HG02678 (cell line): Measurements from ENCODE around the gene PEX12.
"Not testable (repeated sequence)": the region's sequence is repeated elsewhere in the genome, so short reads cannot be mapped to it uniquely, and the experiment has no call there.

Source experiments
- ATAC-seq: cut with Tn5 transposase; IDR thresholded peaks from one replicate; pipeline ENCODE4 v1.9.1; 2021; ENCODE audit warnings: mild to moderate bottlenecking, moderate library complexity; ENCODE audit not compliant: unreplicated experiment

PEX12 gene

DNA sequence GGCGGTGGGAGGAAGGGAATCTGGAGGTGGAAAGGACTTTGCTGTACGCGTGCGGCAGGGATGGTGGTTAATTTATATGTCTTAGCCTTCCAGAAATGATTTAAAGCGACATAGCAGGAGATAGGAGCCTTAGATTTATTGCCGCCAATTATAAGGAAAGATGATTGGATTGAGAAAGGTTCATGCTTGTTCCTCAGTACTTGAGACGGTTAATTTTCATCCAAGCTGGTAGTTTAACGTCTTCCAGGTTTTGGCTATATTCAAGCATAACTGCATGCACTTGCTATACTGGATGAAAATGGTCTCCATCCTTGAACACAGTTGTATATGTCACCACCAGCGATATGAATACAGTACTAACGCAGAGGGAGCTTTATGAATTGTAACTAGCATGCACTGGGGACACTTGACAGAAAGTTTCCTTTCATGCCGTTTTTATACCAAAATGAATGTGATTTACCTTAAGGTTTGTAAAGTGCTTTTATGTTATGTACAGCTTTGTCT lies 610 bp upstream of the PEX12 start:
- ATAC-seq, result no peak

DNA sequence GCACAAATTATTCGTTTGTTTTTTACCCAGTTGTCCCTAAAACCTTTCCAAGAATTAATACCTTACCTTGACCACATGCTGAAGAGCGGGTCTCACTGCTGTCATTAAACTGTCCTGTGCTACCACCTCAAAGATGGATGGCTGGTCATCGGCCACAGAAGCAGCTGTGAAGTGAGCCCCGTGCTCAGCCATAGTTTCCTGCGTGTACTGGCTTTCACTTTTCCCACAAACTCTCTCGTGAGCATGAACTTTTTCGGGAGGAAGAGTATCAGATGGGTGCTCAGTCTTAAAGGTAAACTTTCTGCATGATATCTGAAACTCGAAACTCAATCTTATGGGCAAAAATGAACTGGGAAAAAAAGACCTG lies 558 bp downstream of the PEX12 start:
- no peak for ATAC-seq

DNA sequence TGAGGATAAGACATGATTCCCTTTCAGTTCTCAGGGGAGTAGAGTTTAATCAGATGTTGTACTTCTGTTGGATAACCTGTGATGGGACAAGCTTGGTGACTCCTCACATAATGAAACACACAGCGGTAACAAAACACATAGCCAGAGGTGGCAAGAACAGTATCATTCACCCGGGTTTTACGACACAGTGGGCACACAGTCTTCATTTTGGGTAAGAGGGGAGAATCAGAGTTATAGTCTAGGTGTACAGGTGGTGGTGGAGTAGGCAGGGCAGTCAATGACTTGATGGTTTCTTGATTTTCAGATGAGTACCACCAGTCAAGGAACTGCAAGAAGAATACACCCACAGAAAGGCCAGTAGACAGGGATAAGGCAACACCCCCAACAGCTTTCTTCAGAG lies 2.6 kb downstream of the PEX12 start:
- ATAC-seq, result no peak

DNA sequence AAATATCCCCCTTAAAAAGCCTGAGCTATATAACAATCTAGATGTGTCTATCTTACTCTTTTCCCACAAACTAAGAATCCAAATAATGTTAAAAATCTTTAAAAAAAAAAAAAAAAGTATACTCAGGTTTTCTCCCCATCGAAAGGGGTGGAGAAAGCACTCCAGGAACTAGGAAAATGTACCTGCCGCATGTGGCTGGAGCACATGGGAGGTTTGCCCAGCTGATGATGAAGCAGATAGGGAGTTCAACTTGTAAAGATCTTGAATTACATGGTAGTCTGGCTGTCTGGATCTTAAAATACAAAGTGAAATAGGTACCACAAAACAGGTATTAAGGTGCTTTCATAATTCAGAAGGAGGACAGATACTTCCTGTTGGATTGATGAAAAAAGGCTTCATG lies 9.0 kb downstream of the PEX12 start:
- ATAC-seq, result no peak

DNA sequence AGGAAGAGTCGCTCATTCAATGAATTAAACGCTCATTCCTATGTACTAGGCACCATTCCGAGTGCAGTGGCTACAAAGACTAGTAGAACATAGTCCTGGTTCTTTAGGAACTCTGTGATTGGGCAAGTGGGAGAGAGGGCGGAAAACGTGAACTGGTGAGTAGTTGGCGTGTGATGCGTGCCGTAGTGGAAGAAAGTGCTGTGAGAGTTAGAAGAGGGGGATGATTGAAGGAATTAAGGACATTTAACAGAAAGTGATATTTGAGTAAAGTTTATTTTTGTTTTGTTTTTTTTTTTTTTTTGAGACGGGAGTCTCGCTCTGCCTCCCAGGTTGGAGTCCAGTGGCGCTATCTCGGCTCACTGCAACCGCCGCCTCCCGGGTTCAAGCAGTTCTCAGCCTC lies 9.8 kb downstream of the PEX12 start:
- no peak for ATAC-seq

DNA sequence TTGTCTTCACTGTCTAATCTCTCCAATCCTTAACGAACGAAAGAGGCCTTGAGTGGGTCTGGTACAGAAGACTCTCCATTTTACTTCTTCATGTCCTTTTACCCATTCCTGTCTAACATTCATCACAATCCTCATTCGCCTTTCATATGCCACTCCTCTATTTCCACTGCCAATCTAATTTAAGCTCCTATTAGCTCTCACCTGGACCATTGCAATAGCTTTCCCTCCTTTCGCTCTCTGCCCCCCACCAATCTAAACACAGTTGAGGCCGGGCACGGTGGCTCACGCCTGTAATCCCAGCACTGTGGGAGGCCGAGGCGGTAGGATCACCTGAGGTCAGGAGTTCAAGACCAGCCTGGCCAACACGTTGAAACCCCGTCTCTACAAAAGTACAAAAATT lies 11.4 kb downstream of the PEX12 start:
- no peak for ATAC-seq

DNA sequence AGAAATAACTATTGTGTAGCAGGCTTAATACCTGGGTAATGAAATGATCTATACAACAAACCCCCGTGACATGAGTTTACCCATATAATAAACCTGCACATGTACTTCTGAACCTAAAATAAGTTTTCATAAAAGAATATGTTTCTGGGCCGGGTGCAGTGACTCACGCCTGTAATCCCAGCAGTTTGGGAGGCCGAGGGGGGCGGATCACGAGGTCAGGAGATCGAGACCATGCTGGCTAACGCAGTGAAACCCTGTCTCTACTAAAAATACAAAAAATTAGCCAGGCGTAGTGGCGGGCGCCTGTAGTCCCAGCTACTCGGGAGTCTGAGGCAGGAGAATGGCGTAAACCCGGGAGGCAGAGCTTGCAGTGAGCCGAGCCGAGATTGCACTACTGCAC lies 15.2 kb downstream of the PEX12 start:
- ATAC-seq, result not testable (repeated sequence)

DNA sequence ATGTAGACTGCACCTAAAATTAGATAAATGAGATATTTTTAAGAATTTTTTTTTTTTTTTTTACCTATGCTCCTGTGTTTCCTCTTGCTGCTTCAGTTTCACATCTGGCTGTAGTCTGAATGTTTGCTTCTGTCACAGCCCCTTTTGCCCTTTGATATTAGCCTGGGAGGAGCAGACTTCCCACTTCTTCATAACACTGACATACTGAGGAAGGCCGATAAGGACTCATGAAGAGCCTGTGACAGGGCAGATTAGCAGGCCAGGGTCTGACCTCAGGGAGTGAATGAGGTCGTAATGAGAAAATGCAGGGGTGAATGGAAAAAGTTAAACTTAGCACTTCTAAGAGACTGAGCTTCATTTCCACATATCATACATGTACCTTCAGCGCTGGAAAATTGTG lies 17.7 kb downstream of the PEX12 start, which contains the start of gene SLFN14:
SLFN14 (minus strand) TSS at position 117 of the 400 bp plus-strand sequence. CDS start 2,757 bp downstream, outside the sequence.
- ATAC-seq, result no peak

DNA sequence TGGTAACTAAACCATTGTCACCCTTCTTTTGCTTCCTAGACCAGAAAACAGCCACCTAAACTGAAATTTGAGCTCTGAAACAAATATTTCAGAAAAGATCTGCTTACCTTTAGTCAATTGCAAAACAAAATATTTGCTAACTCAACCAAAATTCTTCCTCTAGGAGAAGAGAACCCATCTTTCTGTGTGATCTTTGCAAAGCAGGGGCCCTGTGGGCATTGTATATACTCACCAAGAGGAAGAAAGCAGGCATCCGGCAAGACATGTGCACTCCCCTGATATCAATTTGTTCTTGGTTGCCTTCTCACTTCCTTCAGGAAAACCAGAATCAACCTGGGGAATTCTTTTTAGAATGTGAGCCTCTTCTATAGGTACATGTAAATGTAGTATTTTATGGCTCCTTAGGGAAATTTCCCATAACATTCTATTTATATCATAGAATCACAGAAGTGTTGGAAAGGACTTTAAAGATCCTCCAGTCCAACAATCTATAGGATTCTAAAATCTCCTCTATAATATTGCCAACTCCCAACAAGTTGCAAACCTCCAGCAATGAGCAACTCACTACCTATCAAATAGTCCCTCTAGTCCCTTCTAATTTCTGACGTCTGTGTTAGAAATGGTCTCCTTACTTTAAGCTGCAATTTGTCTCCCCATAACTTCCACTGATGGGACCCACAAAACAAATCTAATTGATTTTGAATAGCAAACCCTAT lies 18.7 kb downstream of the PEX12 start:
- ATAC-seq, result no peak

DNA sequence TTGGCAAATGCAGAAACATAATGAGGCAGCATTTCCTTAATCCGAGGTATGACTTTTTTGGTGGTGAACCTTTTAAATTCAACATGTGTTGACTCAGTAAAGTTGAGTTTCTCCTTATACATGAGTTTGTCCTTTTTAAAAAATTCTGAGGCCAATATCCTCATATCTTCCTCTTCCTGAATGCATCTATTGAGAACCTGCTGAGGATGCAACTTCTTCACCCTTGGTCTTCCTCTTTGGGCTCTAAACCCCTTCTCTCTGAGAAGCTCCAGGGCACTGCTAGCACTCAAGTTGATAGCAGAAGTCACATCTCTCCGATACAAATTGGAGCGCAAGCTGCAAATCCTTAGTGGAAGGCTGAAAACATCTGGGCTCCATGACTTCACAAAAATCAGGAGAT lies 21.0 kb downstream of the PEX12 start:
- ATAC-seq, result no peak

DNA sequence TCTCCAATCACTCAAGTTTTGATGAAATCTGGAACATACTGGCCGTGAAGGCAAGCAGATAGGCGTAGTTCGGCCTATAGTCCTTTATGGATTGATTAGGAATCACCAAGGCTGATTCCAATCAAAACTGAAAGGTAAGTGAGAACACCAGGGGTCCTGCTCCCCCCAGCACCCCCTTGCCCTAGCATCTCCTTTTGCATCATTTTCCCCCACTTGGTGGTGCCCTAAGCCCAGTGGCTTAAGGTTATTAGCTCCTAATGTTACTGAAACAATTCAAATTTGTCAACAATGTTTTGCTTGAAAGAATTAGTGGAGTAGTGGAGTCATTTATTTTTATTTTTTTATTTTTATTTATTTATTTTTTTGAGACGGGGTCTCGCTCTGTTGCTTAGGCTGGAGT lies 22.7 kb downstream of the PEX12 start:
- no peak for ATAC-seq

DNA sequence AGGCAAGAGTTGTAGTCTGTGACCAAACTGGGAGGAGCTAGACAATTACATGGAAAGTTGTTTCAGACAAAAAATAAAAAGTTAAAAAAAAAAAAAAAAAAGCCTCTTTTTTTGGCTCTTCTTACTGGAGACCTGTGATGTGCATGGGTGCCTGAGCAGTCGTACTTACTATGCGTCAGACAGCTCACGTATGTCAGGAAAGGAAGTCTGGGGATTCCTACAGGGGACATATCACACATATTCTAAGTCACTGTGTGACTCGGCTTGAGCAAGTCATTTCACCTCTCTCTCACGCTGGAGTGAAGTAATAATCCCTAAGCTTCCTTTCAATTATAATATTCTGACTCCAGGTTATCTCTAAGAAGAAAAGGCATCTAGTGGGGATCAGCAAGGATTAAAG lies 23.7 kb downstream of the PEX12 start:
- no peak for ATAC-seq

DNA sequence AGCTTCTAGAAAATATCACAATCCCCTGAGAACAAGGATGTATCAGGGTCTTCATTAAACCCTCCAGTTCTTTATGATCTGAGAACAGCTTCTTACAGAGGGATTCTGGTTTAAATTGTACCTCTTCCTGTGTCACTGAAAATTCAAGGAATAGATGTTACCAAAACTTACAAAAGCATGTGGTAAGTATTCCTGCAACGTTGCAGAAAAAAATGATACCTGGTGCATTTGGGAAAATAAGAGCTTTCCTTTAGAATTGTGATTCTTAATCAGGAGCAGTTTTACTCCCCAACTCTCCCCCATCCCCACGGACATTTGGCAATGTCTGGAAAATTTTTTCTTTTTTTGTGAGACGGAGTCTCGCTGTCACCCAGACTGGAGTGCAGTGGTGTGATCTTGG lies 25.1 kb downstream of the PEX12 start:
- no peak for ATAC-seq

DNA sequence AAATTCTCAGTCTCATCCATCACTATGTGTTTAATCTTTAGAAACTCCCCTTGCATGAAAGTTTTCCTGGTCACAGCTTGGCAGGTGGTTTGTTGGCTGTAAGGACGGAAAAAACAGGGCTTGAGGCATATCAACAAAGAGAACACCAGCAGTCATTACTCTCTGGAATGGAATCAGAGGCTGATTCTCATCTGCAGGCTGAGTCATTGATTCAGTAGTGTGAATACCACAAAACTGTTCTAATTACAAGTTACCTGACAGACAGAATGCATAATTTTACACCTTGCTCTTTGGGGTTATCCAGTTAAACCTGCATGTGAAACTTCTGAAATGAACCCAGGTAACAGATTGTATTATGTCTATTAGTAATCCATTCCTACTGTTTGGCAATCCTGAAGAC lies 29.4 kb downstream of the PEX12 start:
- ATAC-seq, result no peak

DNA sequence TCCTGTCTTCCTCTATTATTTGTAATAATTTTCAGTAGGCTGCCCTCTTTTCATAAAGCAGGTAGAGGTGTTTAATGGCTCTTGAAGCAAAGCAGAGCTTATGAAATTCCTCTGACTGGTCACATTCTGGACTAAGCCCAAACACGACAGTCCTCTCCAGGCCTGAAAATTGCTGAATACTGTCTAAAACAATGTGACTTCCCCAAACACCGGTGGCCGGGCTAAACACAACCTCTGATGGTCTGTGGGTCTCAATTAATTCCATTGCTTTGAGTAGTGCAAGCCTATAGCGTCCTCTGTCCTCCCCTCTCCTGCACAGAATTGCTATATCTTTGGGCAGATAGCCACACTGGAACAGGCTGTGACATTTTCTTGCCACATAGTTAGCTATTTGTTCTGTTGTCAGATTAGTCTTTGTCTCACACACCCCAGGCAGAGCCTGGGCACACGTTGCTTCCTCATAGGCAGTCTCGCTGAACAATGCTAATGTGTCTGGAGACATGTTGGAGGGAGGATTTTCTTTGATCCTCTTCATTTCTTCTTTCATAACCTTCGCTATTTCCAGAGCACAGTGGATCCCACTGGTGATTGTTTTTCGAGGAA lies 30.1 kb downstream of the PEX12 start:
- no peak for ATAC-seq

DNA sequence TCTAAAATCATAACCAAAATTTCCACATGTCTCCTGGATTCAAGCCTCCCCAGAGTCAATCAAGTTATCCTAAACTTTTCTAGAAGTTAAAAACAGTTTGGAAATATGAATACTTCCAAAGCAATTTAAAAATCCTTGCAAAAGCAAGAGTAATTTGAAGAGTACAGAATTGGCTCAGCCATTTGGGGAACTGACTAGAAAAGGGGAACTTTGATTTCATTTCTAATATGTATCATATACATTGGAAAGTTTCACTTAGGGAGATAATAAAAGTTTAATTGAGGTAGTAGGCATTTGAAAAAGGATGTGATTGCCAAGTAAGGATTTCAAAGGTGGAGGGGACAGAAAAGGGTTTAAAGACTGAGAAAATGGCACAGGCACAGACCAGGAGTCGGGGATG lies 31.9 kb downstream of the PEX12 start:
- no peak for ATAC-seq

DNA sequence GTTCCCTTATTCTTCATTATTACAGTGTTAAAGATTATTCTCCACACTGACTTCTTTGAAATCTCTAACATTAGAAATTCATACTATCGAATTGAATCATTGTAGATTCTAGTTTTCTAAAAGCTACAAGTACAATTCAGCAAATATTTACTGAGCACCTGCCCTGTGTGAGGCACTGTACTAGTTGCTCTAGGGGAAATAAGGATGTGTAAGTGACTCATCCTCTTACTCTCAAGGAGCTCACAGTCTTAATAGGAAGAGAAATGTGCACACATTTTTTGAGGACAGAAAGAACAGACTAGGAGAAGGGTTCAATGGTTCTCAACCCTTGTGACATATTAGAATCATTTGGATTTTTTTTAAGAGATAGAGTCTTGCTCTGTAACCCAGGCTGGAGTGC lies 33.2 kb downstream of the PEX12 start:
- ATAC-seq, result no peak

DNA sequence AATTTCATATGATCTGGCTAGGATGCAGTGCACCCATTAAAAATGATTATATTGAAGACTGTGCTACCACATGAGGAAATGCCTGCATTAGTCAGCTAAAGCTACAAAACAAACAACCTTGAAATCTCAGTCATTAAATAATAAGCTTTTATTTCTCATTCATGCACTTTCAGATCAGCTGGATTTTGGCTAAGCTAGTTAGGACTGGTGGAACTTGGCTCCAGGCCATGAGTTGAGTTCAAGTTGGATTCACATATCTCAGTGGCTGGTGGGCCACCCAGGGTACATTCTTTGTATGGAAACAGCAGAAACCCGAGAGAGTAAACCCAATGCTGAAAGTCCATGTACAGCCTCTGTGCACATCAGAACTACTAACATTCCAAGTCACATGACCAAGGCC lies 34.5 kb downstream of the PEX12 start:
- ATAC-seq, result no peak

DNA sequence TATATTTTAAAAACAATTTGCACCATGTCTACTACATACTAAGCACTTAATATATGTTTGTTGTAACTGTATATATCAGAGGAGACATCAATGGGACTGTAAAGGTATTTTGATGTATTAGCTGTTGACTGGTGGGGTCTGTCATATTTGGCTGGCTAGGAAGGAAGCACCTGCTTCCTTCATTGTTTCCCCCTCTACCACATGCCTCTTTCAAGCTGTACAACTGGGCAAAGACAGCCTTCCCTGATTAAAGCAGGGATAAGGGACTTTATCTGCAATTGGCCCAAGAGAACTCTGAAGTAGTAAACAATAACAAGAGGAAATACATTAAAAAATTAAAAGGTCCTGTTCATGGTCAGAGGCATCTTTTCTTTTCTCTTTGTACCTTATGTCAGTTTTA lies 35.4 kb downstream of the PEX12 start:
- no peak for ATAC-seq

DNA sequence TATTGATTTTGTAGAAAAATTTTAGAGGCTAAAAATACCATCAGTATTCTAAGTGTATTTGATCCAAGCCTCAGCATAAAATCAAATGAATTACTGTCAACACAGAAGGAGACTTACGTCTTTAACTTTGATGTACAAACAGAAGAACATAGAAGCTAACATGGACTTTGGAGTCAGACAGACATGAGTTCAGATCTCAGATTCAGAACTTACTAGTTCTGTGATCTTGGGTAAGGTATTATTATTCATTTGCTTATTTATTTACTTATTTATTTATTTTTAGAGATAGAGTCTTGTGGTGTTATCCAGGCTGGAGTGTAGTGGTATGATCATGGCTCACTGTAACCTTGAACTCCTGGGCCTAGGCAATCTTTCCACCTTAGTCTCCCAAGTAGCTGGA lies 36.9 kb downstream of the PEX12 start:
- ATAC-seq, result no peak

DNA sequence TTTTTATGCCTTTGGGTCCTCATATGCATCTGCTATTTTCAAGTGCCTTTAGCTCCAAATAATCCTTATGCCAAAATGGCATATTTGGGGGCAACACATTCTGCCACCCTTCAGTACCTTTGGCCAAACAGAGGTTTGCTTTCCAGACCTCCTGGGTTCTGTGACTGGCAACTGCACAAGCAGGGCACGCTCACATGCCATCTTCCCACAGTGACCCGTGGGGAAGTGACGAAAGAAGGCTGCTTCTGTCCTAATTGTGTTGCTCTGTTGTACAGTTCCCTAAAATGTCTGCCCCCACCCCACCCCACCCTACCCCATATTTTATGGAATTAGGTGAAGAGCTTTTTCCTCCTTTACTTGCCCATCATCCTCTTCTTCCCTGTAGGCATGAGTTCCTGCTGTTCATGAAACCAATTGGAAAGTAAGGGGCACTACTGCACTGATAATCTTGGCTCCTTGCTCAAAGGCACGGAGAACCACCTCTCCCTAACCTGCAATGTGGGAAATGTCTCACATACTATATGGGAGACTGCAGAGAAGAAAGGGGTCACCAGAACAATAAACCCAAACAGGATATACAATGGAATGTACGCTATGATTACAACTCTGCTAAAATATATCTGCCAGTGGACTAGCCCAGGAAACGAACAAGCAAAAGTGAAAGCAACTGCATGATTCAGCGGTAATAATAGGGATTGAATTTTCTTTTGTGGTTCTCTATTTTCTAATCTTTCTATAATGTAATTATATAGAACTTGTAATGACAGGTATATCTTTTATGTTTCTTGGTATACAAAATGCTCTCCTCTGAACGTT lies 37.6 kb downstream of the PEX12 start:
- ATAC-seq, result no peak

DNA sequence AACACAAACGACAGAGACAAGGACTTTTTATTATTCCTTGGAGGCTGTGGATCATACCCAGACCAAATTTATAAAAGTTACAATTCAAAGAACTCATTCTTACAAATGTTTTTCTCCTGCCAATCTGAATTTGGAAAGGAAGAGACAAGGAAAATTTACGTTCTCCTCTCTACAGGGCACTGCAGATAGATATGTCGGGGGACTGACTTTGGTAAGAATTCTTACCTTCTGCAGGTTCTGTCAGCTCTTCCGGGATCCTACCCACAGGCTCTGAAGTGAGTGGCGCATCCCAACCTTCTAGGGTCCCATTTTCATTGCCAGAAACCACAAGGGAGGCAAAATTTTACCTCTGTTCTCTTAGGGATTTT lies 38.7 kb downstream of the PEX12 start:
- no peak for ATAC-seq
